GM21360 (cell line): Measurements from ENCODE around the gene ATXN1.
"Not testable (repeated sequence)": the region's sequence is repeated elsewhere in the genome, so short reads cannot be mapped to it uniquely, and the experiment has no call there.

ENCODE experiments used
- ATAC-seq: cut with Tn5 transposase; IDR thresholded peaks from one replicate; pipeline ENCODE4 v1.9.1; 2021; ENCODE audit warnings: mild to moderate bottlenecking, moderate library complexity; ENCODE audit not compliant: unreplicated experiment

The ATXN1 gene

DNA sequence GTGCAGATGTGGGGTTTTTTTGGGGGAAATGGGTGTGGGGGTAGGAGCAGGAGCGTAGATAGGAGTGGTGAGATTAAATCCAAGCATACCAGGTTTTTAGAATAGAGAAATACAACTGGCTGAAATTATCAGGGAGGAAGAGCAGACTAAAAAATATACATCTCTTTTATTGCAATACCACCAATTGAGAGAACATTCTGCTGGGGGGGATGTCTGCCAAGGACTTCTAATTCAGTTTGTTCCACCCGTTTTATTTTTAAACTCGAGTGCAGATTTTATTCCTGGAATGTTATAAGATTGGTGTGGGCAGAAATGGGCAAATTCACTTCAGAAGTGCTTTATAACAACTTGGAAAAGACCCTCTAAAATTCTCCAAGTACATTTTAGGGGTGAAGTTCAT is 330.2 kb downstream of the ATXN1 start:
- ATAC-seq, result no peak

- no peak for ATAC-seq
These were observed 330.7 kb downstream of the ATXN1 start for GRCh38 chr6:16430391-16431089.

DNA sequence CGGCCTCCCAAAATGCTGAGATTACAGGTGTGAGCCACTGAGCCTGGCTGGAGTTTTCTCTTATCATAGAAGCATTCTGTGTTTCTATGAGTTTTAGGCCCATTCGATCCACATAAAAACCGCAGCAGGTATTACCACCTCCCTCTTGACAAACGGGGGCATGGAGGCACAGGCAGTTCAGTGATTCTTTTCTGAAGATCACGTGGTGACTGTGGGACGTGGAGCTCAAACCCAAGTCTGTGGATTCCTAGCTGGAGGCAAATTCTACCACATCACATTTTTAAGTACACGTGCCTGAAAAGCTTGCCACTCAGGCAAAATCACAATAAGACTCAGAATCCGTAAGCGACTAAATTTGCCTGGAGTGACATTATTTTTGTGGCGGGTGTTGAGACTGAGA is 331.6 kb downstream of the ATXN1 start:
- ATAC-seq, result no peak

- no peak for ATAC-seq
These were observed 334.1 kb downstream of the ATXN1 start for GRCh38 chr6:16427124-16427523.

- ATAC-seq, result no peak
These were observed 335.2 kb downstream of the ATXN1 start for GRCh38 chr6:16425881-16426615.

DNA sequence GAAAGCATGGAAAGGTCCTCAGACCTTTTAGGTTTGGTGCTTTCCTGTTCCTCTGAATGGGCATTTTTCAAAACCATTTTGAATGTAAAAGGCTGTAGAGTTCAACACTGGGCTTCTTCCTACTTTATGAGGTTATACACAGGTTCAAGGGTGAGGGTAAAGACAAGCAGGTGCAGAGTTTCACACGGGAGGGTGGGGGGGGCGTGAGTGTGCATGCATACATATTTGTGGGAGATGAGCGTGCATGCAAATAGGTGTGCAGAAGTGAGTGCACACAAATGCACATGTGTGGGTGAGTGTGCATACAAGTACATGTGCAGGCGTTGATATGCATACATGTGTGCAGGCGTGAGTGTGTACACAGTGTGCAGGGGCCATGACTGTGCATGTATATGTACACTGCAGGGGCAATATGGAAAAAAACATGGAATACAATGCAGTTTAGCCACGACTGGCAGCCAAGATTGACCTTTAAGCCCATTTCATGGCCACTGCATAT is 339.7 kb downstream of the ATXN1 start:
- peak; percentile 9 for ATAC-seq

GRCh38 chr6:16420715-16421461 is 340.4 kb downstream of the ATXN1 start:
- peak; percentile 58 for ATAC-seq

DNA sequence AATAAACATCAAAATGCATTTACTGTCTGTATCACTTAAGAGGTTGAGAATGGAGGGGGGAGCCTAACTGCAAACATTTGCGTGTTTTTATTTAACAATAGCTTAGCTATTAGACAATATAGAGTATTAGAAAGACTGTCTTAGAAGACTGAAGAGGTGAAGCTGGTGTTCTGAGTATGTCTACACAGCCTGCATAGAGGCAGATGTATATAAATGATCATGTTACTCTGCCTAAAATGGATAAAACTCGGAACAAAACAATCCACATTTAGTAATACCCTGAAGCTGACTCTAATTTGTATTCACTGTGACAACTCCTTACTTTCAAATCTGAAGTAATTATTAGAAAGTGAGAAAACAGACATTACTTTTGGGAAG is 340.9 kb downstream of the ATXN1 start:
- ATAC-seq, result peak; percentile 8

DNA sequence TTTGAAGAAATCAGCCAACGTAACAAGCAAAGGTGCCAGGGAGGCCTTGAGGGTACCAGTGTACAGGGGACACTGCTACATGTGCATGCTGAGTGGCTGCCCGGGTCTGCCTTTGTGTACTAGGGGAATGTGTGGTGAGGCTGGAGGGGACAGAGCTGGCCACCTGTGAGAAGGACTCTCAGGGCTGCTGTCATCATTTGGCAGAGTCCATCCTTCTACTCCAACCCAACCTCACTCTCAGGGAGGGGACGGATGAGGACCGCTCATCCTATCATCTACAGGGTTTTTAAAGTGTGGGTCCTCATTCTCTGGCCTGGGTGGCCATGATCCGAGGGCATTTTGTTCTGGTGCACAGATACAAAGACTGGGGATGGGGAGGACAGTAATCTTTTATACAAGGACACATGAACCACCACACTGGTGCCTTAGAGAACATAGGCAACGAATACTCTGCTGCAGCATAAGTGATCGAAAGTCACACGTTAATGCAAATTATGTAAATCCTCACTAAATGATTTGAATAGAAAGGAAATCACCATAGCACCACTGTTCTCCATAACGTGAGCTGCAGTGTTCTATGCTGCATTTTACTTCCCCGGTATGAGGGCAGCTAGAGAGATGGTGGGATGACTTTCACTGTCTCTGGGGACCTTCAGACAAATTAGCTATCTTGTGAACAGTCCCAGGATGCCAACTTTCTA is 341.5 kb downstream of the ATXN1 start:
- peak; percentile 61 for ATAC-seq

DNA sequence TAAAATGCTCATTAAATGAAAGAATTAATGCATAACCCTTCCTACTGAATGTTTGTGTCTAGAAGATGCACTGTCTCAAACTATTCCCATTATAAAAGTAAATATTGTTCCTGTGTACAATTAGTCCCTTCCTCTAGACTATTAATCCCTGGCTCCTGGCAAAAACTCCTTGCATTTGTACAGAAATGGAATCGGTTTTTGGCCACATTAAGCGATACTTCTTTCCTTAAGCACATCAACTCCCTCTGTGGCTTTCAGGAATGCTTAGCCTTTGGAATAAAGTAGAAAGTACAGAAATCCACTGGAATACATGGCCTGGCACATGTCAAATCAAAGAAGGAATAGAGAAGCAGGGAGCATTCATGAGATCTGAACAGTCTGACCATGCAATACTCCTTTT is 343.1 kb downstream of the ATXN1 start:
- ATAC-seq, result no peak

DNA sequence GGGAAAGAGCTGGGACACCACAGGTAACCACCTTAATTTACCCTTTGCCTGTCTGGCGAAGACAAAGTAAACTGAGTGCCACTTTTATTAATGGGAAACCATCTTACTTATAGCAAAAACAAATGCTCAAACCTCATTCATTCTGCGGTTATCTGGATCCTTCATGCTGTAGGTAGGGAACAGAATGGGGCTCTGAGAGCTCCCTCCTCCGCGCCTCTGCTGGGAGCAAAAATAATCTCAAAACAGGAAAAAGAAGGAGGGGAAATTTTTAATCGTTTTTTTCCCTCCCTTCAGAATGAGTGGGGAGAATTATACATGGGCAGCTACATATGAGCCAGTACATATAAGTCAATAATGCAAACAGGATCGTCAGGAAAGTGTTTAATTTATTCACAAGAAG is 345.6 kb downstream of the ATXN1 start:
- ATAC-seq, result no peak

DNA sequence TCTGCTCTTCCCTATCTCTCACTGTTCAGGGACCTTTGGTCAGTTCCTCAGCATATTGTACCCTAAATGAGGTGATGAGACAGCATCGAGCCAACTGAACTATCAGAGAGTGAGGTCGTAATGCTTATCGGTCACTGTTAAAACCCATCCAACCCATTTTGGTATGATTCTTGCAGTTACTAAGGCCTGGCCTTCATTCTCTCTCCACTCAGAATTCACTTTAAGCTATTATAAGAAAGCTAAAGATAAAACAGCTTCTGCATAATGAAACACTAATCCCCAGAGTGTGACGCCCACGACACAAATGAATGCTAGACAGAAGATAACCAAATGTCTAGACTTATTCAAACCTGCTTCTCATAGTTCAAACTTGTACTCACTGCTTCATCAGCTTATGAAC is 347.1 kb downstream of the ATXN1 start:
- ATAC-seq, result peak; percentile 53

- ATAC-seq, result peak; percentile 34
These were observed 347.9 kb downstream of the ATXN1 start for GRCh38 chr6:16413399-16413798.

DNA sequence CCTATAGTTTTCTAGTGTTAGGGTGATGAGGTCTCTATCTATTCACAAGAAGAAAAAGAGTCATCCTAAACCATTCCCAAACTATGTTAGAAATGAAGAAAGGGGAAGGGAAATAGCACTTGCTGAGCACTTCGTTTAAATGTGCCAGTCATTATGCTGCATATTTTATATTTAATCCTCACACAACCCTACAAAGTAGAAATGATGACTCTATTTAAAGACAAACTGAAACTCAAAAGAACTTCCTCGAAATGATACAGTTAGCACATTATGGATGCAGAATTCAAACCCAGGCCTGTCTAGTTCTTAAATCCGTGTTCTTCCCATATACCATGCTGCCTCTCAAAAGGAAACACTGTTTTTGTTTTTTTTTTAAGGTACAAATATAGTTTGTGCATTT is 348.3 kb downstream of the ATXN1 start:
- ATAC-seq, result no peak

- no peak for ATAC-seq
These were observed 349.1 kb downstream of the ATXN1 start for GRCh38 chr6:16412171-16412570.

DNA sequence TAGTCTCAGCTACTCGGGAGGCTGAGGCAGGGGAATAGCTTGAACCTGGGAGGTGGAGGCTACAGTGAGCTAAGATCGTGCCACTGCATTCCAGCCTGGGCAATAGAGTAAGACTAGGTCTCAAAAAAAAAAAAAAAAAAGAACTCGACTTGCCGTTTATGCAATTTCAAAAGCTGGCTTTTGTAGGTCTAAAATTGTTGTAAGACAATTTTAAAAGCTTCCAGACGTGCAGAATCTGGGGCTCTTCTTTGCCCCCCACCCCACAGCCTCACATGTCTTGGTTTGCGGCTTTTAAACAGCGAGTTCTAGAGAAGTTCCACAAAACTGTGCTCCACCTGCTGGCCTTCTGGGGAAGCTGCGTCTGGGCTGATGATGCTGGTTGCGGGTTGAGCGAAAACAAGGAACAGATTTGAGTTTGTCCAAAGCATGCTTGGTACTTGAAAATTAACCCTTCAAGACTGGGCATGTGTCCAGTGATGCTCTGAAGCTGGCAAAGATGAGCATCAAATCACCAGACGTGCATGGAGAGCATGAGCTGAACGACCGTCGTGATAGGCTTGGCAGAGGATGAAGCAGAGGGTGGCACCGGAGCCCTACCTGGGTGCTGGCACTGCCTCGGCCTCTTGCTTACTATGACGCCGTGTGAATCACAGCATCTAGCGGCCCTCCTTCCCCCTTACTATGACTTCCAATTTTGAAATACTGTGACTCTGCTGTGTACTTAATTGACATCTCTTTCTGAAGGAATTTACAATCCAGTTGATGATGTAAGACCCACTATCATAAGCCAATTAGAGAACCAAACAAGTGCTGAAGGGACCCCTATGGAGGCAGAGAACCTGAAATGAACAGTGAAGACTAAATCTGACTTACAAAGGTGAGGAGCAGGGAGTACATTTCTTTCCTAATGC is 351.5 kb downstream of the ATXN1 start:
- ATAC-seq, result peak; percentile 36

DNA sequence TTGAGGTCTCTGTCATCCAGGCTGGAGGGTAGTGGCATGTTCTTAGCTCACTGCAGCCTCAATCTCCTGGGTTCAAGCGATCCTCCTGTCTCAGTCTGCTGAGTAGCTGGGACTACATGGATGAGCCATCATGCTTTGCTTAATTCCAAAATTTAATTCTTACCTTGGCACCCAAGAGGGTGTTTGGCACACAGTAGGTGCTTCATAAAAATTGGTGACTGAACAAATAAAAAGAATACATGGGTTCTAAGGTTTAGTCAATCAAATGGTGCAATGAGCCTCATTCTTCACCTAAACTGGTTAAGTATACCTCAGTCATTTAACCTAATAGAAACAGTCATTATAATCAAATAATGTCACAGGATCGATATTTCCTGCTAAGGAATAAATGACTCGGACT is 352.5 kb downstream of the ATXN1 start:
- no peak for ATAC-seq

DNA sequence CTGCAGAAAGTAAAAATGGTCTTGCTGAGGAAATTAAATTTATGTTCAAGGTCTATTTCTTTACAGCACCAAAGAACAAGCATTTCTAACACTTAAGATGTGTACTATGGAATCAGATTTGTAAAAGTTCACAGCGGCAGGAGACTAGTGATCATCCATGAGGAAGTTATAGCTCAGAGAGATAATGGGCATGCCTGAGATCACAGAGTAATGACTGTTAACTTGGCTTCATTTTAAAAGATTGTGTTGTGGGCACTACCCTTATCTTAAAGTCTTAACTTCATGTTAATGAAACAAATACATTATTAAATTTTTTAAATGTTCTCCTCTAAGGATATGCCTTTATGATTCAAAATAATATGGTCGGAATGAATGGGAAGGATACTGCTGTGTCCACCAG is 354.3 kb downstream of the ATXN1 start:
- no peak for ATAC-seq

GRCh38 chr6:16406538-16406937 is 354.7 kb downstream of the ATXN1 start:
- ATAC-seq, result not testable (repeated sequence)

DNA sequence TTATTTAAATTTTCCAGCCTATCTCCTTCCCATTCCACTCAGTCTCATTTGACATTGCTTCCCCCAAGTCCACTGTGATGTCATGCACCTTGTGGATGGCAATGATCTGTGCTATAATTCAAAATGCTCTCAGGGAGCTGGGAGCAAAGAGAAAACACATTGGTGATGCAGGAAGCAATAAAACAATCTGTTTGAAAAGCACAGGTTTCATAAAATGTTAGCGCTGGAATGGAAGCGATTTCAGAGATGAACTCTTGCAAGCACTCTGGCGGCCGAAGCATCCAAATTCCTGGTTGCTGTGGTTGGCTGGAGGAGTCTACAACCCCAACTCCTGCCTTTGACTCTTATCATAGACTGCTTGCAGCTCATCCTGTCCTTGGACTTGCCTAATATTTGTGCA is 355.9 kb downstream of the ATXN1 start:
- no peak for ATAC-seq
